Liver (tissue), 3 donors: ENCODE measurements around the gene SYNGR3.

ENCODE experiments used
- HNF4G ChIP-seq: IDR thresholded peaks from 2 replicates; pipeline ENCODE4 v1.6.1; 2016; ENCODE audit warnings: antibody characterized with exemption
- RAD21 ChIP-seq, 2 donors: IDR thresholded peaks; 2 replicates each; pipeline ENCODE4 v1.6.1; 2016; ENCODE audit warnings: antibody characterized with exemption in 2 of 2, mild to moderate bottlenecking in 2 of 2
- TAF1 ChIP-seq: conservative IDR thresholded peaks from 2 replicates; pipeline ENCODE4 v1.6.1; 2016; ENCODE audit warnings: antibody characterized with exemption, mild to moderate bottlenecking
- TF ChIP-seq, protein P1 (sequence below): IDR thresholded peaks from 2 replicates; pipeline ENCODE4 v1.6.1; 2016; ENCODE audit warnings: antibody characterized with exemption
- TF ChIP-seq, protein P2 (sequence below): fragments of 150-350 bp; IDR thresholded peaks from 2 replicates; pipeline ENCODE4 v1.5.1; 2017; ENCODE audit warnings: improper control_type of control experiment, low read depth, low read length; ENCODE audit not compliant: missing input control
- TF ChIP-seq, protein P3 (sequence below): IDR thresholded peaks from 2 replicates; pipeline ENCODE4 v1.6.1; 2016; ENCODE audit warnings: antibody characterized with exemption
- TF ChIP-seq, protein P4 (sequence below): IDR thresholded peaks from 2 replicates; pipeline ENCODE4 v1.6.1; 2016; ENCODE audit warnings: antibody characterized with exemption
- donor health status: healthy.
- donor health status: healthy.

DNA sequence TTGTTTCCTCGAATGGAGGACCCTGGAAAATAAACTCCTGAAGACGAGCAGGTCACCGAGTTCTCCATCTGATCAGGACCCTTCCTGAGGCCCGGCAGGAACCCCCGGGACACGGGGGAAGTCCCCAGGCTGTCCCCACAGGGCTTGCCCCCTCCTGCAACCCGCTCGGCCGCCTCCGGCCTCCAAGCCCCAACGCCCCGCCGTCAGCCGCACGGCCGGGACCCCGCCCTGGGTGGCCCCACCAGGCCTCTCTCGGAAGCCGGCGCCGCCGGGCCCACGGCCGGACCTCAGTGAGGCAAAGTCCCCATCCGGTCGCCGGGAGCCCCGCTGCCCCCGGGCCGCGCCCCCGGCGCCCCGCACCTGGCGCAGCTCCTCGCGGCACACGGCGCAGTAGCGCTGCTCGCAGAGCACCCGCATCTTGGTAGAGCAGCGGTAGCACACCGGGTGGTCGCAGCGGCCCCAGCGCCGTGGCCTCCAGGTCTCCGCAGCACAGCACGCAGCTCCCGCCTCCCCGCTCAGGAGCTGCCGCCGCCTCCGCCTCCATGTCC is 19.5 kb downstream of the SYNGR3 start:
- TF ChIP-seq, protein P1, sequence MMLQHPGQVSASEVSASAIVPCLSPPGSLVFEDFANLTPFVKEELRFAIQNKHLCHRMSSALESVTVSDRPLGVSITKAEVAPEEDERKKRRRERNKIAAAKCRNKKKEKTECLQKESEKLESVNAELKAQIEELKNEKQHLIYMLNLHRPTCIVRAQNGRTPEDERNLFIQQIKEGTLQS, result no peak
- TF ChIP-seq, protein P2, sequence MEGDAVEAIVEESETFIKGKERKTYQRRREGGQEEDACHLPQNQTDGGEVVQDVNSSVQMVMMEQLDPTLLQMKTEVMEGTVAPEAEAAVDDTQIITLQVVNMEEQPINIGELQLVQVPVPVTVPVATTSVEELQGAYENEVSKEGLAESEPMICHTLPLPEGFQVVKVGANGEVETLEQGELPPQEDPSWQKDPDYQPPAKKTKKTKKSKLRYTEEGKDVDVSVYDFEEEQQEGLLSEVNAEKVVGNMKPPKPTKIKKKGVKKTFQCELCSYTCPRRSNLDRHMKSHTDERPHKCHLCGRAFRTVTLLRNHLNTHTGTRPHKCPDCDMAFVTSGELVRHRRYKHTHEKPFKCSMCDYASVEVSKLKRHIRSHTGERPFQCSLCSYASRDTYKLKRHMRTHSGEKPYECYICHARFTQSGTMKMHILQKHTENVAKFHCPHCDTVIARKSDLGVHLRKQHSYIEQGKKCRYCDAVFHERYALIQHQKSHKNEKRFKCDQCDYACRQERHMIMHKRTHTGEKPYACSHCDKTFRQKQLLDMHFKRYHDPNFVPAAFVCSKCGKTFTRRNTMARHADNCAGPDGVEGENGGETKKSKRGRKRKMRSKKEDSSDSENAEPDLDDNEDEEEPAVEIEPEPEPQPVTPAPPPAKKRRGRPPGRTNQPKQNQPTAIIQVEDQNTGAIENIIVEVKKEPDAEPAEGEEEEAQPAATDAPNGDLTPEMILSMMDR, result no peak
- TF ChIP-seq TAF1, result no peak
- TF ChIP-seq RAD21 (IDR thresholded peaks at IDR 0.05), result no peak
- TF ChIP-seq HNF4G, result no peak
- TF ChIP-seq, protein P3, sequence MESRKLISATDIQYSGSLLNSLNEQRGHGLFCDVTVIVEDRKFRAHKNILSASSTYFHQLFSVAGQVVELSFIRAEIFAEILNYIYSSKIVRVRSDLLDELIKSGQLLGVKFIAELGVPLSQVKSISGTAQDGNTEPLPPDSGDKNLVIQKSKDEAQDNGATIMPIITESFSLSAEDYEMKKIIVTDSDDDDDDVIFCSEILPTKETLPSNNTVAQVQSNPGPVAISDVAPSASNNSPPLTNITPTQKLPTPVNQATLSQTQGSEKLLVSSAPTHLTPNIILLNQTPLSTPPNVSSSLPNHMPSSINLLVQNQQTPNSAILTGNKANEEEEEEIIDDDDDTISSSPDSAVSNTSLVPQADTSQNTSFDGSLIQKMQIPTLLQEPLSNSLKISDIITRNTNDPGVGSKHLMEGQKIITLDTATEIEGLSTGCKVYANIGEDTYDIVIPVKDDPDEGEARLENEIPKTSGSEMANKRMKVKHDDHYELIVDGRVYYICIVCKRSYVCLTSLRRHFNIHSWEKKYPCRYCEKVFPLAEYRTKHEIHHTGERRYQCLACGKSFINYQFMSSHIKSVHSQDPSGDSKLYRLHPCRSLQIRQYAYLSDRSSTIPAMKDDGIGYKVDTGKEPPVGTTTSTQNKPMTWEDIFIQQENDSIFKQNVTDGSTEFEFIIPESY, result no peak
- TF ChIP-seq, protein P4, sequence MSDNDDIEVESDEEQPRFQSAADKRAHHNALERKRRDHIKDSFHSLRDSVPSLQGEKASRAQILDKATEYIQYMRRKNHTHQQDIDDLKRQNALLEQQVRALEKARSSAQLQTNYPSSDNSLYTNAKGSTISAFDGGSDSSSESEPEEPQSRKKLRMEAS, result no peak
